ENCODE results near the gene FCHSD1. TPM values are rescaled to one million over a fixed set of nuclear protein-coding genes. Genes with fewer than 3 reads are reported as not detected.

FCHSD1 gene
- total RNA-seq, 4 donors from 2014 or later, result 2.4 to 27.2 (median 11.3) TPM

DNA sequence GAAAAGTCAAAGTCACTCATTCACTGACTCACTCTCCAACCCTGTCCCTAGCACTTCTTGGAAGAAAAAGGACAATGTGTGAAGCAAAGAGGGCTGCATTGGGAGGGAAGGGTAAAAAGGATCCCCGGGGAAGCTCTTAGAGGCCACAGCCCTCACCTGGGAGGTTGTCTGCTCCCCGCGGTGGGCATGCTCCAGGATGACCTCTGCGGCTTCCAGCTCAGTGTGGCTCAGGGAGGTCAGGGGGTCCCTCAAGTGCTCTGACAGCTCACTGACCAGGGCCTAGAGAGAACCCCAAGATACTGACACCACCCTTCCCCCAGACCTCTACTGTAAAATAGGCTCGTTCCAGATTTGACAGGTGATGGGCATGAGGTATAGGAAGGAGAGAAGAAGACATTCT is 4.0 kb downstream of the FCHSD1 start:
- H3K27ac ChIP-seq, result no peak overlapping the region
- DNase-seq, result no peak
- H3K27me3 ChIP-seq, result no peaks in the 10 kb centered on the region
- no peaks in the 10 kb centered on the region for H3K9me3 ChIP-seq
- H3K4me3 ChIP-seq, result no peak overlapping the region
- H3K36me3 ChIP-seq, result no peaks in the 10 kb centered on the region
- H3K4me1 ChIP-seq, result no peaks in the 10 kb centered on the region
- intact Hi-C loops (cut with DNase I; ENCODE audit: low total_unique reads), result no loop called here
- no peak for TF ChIP-seq CTCF (IDR thresholded peaks at IDR 0.05)
- no peak for TF ChIP-seq POLR2A (IDR thresholded peaks at IDR 0.05)

DNA sequence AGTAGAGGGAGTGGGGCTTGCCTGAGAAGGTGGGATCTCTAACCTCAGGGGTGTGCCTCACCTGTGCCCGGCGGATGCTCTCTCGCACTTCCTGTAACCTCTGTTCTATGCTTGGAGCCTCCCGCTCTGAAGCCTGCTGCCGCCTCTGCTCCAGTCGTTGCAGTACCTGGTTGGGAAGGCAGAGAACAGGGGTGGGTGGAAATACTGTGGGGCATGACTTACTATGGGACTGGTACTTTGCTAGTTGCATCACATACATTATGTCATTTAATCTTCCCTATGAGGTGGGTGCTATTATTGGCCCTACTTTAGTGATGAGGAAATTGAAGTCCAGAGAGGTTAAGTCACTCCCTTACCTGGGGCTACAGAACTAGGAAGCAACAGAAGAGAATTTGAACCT is 5.2 kb downstream of the FCHSD1 start:
- H3K9me3 ChIP-seq, result no peaks in the 10 kb centered on the region
- H3K36me3 ChIP-seq, result no peaks in the 10 kb centered on the region
- no peak overlapping the region for H3K4me3 ChIP-seq
- no peak overlapping the region for H3K27ac ChIP-seq
- no peak for TF ChIP-seq POLR2A (IDR thresholded peaks at IDR 0.05)
- no peak for TF ChIP-seq CTCF (IDR thresholded peaks at IDR 0.05)
- H3K27me3 ChIP-seq, result no peaks in the 10 kb centered on the region
- intact Hi-C loops (cut with DNase I; ENCODE audit: low total_unique reads), result no loop called here
- no peak for DNase-seq
- no peaks in the 10 kb centered on the region for H3K4me1 ChIP-seq

DNA sequence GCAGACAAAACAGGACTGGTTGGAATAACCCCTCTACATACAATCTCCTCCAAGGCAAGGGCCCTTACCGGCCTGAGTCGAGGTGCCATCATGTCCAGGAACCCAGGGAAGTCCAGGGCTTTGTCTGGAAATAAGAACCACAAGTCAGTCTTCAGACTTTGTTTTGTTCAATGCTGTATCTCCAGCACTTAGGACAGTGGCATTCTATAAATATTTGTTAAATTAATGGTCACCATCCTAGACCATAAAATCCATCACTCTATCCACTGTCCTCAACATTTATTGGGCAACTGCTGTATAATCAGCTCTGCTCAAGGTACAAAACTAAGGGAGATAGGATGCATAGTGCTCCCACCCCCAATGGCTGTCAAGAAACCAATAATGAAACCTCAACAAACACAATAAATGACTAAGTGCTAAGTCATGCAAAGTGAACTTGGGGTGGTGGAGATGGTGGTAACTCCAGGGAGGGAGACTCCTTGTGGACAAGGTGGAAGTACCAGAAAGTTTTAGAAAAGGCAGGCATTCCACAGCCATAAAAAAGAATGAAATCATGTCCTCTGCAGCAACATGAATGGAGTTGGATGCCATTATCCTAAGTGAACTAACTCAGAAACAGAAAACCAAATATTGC is 9.5 kb downstream of the FCHSD1 start:
- DNase-seq, result no peak
- H3K9me3 ChIP-seq, result no peaks in the 10 kb centered on the region
- no peak for TF ChIP-seq CTCF (IDR thresholded peaks at IDR 0.05)
- no peak for TF ChIP-seq POLR2A (IDR thresholded peaks at IDR 0.05)
- H3K4me1 ChIP-seq, result peaks cover 0 to 7% of the 10 kb centered on the region in 2 donors
- H3K4me3 ChIP-seq, result no peak overlapping the region
- no peak overlapping the region for H3K27ac ChIP-seq
- no peaks in the 10 kb centered on the region for H3K27me3 ChIP-seq
- intact Hi-C loops (cut with DNase I; ENCODE audit: low total_unique reads), result no loop called here
- no peaks in the 10 kb centered on the region for H3K36me3 ChIP-seq

DNA sequence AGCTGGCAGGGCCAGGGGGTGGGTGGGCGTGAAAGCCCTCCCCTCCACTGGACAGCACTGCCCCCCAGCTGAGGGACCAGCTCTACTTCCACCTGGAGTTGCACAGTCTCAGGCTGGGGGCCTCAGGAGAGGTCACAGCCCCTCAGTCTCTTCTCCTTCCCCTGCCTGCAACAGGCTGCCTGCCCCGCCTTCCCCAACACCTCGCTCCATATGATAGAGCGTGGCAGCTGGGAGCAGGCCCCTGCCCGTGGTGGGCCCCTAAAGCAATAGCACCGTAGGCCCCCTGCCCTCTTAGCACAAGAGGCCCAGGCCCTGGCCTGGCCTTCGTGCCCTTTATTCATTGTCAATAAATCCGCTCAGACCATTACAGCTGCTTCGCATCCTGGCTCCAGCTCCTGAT is 10.5 kb downstream of the FCHSD1 start:
- Histone ChIP-seq H3K36me3 (no peaks in the 10 kb centered on the region), H3K27me3 (no peaks in the 10 kb centered on the region), H3K4me1 (peaks cover 0 to 10% of the 10 kb centered on the region in 2 donors), H3K4me3 (no peak overlapping the region), H3K27ac (no peak overlapping the region), H3K9me3 (no peaks in the 10 kb centered on the region)
- TF ChIP-seq POLR2A (IDR thresholded peaks at IDR 0.05), result no peak
- no peak for TF ChIP-seq CTCF (IDR thresholded peaks at IDR 0.05)
- intact Hi-C loops (cut with DNase I; ENCODE audit: low total_unique reads), result no loop called here
- no peak for DNase-seq

- TF ChIP-seq CTCF (IDR thresholded peaks at IDR 0.05) (no peak), POLR2A (IDR thresholded peaks at IDR 0.05) (no peak)
- Histone ChIP-seq H3K9me3 (no peaks in the 10 kb centered on the region), H3K4me3 (no peak overlapping the region), H3K27ac (no peak overlapping the region), H3K4me1 (peaks cover 4 to 13% of the 10 kb centered on the region in 2 donors), H3K36me3 (no peaks in the 10 kb centered on the region), H3K27me3 (no peaks in the 10 kb centered on the region)
- no peak for DNase-seq
- intact Hi-C loops (cut with DNase I; ENCODE audit: low total_unique reads), result no loop called here
These were observed 11.2 kb downstream of the FCHSD1 start for GRCh38 chr5:141640051-141640415.

Measured in uterus (tissue), 4 donors.